HG03575 (cell line): Measurements from ENCODE around the gene NR2F1-AS1.

ENCODE experiments used
- ATAC-seq: cut with Tn5 transposase; IDR thresholded peaks from one replicate; pipeline ENCODE4 v1.9.1; 2021; ENCODE audit not compliant: unreplicated experiment, insufficient number of reproducible peaks, low FRiP score; ENCODE audit errors: extremely low read depth

Gene NR2F1-AS1

DNA sequence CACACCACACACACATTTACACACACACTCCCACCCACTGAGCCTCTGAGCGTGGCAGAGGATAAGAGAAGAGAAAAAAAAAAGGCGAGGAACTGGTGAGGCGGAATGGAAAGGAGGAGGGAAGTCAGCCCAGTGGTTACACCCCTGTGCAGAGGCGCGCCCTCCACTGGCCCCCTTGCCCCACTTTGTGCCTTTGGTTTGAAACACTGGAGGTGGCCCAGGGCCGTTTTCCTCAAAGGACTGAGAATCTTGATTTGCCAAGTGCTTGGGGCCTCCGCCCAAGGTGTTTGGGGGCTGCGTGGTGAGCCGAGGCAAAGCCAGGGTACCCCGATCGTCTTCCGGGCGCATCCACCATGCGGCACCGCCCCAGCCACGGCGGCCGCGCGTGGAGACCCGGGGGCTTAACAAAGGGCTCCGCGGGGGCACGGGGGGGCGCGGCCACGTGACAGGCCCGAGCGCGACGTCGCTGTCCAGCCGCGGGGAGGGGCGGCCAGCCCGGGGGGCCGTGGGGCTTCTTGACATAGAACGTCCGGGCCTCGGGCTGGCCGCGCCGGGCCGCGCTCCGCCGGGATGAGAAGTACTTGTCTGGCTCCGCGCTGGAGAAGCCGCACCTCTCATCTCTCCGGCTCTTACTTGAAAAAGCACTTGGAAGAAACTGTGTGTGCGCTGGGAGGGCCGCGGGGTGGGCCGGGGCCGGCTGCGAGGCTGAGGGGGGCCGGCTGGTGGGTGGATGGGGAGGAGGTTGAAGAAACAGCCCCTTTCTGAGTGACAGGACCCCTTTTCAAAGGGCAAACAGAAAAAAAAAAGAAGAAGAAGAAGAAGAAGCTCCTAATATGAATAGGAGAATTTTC is 23.0 kb upstream of the NR2F1-AS1 start:
- no peak for ATAC-seq

DNA sequence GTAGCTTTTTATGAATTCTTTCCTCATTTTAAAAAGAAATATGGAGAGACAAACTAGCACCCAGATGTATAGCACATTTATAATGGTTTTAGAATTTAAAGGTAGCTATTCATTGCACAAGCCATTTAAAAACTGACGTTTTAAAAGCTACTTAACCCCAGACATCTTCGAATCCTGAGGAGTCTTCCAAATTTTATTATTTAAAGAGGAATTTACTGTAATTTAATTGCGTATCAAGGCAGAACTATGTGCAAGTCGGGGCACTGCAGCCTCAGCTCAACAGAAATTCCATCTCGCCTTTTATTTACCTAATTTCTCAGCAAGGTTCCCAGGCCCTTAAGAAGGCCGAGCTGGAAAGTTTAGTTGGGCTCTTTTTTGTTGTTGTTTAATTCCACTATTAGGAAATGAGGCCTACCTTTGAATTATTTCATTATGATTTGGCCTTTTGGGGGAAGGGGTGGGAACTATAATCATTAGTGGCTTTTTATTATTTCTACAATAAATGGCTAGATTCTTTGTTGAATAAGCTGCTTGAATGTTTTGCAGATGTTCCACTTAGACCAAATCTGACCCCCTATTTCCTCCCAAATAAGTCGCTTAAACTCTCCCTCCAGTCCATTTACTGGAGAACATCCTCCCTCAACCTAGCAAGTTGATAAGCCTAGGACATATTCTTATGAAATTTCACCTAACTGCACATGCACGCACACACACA is 22.2 kb upstream of the NR2F1-AS1 start:
- ATAC-seq = no peak

DNA sequence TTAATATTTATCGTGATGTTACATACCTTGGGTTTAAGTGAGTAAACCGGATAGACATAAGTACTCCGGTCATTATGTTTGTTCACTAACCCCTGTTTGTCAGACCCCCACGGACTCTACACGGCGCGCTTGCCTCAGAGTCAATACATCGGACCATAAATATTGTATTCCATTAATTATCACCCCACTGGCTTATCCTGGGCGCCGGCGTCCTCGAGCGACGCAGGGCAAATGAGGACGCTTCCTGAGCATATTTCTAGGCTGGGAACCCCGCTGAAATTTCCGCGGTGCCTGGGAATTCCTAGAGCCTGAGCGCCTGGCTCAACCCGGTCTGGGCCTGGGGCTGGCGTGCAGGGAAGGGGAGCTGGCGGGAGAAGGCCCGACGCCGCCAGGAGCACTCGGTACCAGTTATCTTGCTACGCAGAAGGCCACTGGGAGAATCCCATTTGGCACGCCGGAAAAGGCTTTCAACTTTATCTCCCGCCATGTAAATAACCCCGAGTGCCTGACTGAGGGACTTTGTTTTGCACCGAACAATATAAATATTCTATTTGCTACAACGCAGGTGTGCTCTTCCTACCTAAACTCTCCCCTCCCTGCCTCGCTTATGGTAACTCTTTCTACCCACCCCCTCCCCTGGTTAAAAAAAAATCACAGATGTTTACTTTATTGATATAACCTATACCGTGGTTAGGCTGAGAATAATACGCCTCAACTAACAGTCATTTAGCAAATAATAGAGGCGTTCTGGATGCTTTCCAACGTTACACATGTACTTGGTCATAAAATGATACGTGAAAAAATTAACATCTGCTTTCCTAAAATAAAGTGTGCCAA is 21.4 kb upstream of the NR2F1-AS1 start:
- no peak for ATAC-seq

DNA sequence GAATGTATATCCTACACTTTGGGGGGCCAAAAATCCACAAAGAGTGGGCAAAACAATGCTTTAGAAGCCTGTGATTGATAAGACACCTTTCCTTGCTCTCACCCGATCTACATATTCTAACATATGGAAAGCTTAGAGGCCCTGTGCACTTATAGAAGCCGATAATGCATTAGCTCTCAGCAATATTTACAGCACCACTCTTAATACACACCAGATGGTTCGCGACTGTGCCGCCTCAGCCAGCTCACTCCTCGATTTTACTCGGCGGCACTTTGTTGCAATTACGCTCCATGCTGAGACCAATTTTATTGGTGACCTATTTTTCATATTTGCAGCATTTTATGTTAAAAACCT is 20.8 kb upstream of the NR2F1-AS1 start:
- ATAC-seq = no peak

DNA sequence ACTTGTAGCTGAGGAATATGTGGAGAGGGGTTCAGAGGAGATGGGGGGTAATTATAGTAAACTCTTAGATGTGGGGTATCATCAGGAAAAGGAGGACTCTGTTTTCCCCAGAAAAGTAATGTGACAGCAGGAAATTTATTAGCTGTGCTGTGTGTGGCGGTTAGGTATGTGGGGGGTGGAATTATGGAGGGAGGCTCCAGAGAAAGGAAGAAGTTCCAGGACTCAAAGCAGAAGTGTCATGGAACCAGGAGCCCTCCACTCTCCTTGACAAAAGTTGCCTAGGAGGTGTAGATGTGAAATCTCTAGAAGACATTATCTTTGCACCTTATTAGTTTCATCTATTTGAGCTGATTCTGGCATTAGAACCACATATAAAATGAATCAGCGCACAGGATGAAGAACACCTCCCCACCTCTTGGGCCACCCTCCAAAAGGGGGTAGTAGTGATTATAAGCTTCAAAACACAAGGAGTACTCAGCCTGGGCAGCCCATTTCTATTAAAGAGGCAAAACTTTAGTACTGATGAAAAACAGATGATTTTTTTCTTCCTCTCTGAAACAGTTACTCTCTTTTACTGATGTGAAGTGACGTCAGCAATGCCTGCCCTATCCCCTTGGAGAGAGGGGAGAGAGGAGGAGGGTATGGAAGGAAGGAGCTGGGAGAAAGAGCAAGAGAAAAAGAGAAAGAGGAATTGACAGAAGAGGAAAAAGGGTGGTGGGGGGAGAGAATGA is 20.2 kb upstream of the NR2F1-AS1 start:
- no peak for ATAC-seq

DNA sequence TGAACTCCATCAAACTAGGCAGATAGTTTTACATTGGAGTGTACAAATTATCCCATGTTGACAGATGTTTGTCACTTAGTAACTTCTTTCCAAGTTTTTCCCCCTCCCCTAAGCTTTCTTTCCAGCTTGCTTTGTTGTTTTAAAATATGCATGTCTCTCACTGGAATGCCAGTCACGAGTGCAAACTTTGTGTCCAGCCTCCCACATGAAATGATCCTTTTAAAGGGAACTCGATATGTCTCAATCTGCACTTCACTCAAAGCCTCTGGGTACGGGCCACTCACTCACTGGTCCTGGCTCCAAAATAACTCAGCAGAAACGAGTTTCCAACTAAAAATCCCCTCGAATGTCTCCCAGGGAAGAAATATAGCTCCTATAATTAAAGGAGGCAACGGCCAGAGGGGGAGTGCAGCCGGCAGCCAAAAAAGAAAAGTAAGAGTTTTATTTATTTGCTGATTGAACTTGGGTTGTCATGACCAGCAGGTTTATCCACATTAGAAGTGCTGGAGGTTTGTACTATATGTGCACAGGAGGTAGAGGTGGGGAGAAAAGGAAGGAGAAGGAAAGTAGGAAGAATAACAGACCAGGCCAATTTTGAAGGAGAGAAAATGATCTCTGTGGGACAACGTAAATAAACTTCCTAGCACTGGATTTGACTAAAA is 19.5 kb upstream of the NR2F1-AS1 start:
- ATAC-seq = no peak

DNA sequence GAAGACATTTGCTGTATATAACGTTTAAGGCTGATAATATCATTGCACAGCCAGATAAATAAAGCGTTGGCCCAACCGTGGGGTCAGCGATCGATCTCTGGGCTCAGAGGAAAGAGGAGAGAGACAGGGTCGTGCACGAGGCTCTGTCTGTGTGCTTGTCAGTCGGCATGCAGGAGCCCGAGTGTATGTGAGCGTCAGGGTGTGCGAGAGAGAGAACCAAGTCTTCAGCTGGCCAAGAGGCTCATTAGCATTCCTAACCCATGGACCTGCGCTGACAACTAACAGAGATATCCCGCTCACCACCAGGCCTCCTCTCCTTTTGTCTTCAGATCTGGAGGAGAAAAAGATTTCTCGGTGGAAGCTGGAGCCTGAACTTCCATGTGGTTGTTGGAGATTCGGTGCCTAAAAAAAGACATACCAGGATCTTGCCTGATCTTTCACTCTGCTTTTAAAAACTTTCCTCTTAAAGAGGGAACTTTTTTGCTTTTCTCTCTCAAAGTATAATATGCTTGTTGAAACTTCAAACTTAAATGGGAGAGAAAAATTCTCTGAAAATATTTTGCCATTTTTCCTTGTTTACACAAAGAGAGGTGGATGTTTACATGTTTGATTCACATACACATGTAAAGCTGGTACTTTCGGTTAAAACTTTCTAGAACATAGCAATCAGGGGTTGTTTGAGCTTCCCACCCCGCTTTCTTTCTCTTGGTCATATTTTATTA is 18.5 kb upstream of the NR2F1-AS1 start:
- ATAC-seq = no peak

DNA sequence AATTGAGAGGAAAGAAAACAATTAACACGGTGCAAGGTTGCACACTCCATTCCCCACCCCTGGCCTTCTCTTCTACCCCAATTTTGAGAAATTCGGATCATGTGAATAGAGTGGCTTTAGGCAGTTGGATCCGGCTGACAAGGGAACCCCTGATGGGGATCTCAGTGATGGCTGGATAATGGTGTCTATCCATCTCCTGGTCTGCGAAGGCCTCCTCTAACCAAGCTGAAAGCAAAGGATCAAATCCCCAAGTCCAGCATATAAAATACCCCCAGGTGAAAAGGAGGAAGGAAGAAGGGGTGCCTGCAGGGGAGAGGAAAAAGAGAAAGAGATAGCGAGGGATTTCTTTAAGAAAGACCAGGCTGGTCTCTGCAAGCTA is 18.0 kb upstream of the NR2F1-AS1 start:
- no peak for ATAC-seq

DNA sequence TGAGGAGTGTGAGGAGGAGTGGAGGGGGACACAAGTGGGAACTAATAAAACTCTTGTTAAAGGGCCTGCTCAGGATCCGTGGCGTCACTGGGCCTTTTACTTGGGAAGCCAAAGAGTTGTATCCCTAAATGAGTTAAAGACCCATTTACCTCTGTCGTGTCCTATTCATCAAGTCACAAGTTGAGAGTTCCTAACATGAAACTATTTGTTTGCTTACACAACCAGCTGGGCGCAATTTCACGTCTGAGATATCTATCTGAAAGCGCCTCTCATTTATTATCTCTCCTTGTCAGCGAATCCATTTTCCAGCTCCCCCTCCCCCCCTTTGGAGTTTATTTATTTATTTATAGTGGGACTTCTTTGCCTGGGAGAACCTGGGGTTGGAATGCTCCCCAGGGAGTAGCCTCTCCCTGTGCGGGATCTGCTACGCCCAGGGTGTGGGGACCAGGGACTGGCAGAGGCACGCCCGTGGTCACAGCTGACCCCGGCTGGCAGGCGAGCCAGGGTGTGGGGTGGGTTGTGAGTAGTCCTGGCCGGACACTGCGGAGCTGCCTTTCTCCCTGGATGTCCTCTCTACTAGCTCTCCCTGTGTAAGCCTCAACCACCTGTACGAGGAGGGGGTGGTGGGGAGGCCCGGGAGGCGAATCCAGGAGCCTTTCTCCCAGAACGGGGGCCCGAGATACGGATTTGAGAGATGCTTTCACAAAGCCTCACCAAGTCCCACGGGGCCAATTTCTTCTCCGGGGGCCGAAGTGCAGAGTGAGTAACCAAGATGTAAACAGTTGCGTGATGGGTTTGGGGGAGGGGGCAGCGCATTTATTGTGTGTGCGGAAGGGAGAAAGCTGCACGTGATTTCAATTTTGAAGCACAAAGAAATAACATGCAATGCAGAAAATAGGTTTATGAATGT is 17.3 kb upstream of the NR2F1-AS1 start:
- no peak for ATAC-seq

DNA sequence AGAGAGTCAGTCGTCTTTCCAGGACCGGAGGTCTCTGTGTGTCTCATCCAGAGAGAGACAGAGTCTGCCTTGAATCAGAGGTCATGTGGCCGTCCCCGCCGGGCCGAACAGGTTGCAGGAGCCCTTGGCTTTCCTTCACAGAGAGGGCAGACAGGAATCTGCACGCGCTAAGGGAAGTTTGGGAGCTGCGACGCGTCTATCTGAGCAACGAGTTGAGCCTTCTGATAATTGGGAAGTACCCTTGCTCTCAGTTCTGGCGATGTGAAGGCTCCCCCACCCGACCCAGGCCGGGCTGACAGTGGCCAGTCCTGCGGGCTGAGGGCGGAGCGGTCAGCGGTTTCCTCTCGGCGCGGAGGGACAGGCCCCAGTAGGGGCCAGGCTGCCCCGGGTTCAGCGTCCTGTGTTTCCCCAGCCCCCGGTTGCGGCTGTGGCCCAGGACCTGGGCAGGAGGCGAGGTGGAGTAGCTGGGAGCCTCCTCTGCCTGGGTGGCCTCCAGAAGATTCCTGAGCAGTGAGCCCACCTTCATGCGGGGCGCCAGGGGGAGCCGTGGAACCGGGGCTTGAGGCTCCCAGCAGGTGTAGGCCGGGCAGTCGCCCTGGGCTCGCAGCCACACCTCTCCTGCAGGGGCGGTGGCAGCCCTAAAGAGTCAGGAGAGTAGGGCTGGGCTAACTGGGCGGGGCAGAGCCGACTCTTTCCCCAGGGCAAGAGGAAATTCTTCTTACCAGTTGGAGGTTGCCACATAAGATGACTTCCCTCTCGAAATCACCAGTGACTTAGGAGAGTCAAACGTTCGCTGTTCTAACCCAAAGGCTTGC is 15.9 kb upstream of the NR2F1-AS1 start:
- ATAC-seq = no peak

DNA sequence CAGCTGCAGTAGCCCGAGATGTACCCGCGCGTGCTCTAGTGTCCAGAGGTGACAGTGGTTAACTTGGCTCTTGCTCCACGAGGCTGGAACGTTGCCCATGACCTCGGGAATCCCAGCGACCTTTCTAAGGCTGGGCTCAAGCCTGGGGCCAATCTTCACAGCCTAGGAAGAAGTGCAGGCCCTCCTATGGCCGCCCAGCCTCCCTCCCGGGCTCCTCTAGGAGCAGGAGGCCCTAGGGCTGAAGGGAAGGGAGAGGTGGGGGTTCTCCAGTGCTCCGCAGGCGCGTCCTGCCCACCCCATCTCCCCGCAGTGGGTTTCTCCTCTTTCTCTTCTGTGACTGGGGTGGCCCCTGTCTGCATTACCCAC is 15.3 kb upstream of the NR2F1-AS1 start:
- ATAC-seq = no peak

DNA sequence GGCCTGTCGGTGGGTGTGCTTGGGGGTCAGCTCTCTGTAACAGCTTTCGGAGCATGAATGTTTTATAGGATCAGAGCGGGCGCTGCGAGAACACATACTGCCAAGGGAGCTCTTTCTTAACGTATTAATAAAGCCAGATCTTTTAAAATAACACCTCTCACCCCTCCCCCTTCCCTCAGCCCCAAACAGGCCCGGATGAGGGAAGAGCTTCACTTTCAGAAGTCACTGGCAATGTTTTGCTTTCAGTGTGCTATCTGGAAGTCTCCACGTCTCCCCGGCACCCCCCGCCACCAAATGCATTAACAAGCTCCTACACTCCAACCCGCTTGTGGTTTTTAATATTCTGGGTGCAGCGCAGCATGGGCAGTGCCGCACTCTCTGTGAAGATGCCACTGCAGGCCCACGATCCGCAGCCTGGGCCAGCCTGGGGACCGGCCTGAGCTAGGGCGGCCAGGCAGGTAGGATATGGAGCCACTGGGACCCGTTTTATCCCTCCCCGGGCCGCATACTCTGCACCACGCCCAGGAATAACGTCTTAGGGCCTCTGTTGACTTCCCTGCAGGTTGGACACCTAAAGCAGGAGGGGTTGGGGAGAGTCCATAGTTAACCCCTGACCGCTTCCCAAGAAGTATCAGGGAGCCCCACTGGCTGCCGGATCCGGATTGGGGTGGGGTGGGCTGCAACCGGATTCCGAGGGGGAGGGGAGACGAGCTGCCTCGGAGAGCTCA is 14.6 kb upstream of the NR2F1-AS1 start:
- ATAC-seq = no peak

DNA sequence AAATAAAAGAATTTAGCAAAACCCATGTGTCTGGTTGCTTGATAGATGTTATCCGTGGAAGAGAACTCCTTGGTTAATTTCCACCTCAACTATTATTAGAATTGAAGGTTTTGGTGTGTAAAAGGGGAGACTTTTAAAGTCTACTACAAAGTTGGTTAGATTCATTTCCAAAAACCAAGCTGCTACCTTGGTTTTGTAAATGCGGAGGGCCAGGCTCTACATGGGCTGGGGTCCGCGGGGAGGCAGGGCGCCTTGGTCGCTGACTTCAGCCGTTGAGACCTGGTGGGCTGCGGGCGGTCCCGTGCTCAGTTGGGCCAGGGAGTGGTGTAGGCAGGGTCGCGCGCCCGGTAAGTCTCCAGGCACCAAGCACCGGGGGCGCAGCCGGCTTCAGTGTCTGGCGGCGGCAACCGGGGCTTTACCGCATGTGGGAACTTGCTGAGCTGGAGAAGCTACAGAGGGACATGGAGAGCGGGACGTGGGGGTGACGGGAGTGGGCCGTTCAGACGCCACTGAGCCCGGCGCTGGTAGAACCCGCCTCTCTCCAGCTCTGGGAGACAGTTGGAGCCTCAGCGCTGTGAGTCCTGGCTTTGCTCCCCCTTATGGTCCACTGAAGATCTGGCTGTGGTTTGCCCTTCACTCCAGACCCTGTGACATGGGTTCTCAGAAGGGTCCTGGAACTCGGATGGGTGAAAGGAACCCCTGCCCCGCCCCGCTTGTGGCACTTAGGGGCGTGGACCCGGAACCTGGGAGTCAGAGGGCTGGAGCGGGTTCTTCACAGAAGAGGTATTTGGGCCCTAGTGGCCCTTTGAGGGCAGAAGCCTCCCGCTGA is 13.8 kb upstream of the NR2F1-AS1 start:
- ATAC-seq = no peak

DNA sequence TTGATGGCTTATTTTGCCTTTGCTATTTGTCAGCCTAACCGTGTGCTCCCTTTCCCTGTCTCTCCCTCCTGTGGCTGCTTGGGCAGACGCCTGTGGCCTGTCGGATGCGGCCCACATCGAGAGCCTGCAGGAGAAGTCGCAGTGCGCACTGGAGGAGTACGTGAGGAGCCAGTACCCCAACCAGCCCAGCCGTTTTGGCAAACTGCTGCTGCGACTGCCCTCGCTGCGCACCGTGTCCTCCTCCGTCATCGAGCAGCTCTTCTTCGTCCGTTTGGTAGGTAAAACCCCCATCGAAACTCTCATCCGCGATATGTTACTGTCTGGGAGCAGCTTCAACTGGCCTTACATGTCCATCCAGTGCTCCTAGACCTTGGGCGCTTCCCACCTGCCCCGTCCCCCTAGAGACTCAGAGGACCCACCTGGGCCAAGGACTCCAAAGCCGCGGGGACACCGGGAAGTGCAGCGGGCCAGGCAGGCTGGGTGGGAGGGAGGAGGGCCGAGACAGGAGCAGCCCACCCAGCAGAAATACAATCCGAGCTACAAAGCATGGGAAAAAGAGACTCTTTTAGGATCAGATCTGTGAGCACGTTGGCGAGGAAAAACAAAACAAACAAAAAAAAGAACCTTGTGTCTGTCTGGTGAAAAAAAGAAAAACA is 12.6 kb upstream of the NR2F1-AS1 start:
- ATAC-seq = no peak

DNA sequence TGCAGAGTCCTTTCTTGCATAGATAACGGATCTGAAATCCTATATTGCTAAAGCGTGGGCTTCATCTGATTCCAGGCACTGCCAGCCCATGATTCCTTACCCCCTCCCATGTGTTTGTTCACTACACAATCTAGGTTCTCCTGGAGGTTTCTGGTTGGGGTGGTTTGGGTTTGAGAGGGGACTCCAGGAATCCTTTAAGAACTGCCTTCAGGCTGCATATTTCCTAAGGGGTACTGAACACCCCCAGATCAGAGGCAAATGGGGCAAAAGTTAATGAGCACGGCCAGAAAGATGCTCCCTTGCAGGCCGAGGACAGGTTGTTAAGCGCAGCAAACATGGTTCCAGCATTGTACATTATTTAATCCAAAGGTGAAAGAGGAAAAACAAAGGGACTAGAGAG is 11.9 kb upstream of the NR2F1-AS1 start:
- ATAC-seq = no peak
